Mesothelial cell of epicardium (in vitro differentiated cells): ENCODE measurements around the gene DKK2. TPM values are rescaled to one million over a fixed set of nuclear protein-coding genes. Genes with fewer than 3 reads are reported as not detected.
"Not testable (repeated sequence)": the region's sequence is repeated elsewhere in the genome, so short reads cannot be mapped to it uniquely, and the experiment has no call there.

ENCODE experiments used
- DNase-seq, 2 experiments: peaks; one replicate each; pipeline ENCODE4 v3.0.0; 2021; ENCODE audit warnings: low spot score in 2 of 2; ENCODE audit not compliant: unreplicated experiment in 2 of 2
- H3K27ac Mint-ChIP-seq: 2 replicates; pipeline ENCODE4 v1.8.0; 2021; ENCODE audit warnings: mixed read lengths
- H3K27me3 Mint-ChIP-seq: 2 replicates; pipeline ENCODE4 v1.8.0; 2021; ENCODE audit warnings: low read depth, mixed read lengths
- H3K36me3 Mint-ChIP-seq: 2 replicates; pipeline ENCODE4 v1.8.0; 2021; ENCODE audit warnings: mixed read lengths
- H3K4me1 Mint-ChIP-seq: 2 replicates; pipeline ENCODE4 v1.8.0; 2021; ENCODE audit warnings: mixed read lengths
- H3K4me3 Mint-ChIP-seq: 2 replicates; pipeline ENCODE4 v1.8.0; 2021; ENCODE audit warnings: mild to moderate bottlenecking, moderate library complexity, mixed read lengths
- H3K9me3 Mint-ChIP-seq: 2 replicates; pipeline ENCODE4 v1.8.0; 2021; ENCODE audit warnings: mixed read lengths
- total RNA-seq: library from RNA; stranded (reverse); gene quantifications from 3 replicates; pipeline ENCODE4 v1.2.1, GENCODE V29; 2021
- TF ChIP-seq, protein P1 (sequence below): fragments of 200-600 bp; sonication (generic); IDR thresholded peaks from one replicate; pipeline ENCODE4 v1.5.0; 2021; ENCODE audit warnings: antibody characterized with exemption; ENCODE audit not compliant: unreplicated experiment

Gene DKK2
- total RNA-seq, 1 donor from 2014 or later, result 25.3 TPM

DNA sequence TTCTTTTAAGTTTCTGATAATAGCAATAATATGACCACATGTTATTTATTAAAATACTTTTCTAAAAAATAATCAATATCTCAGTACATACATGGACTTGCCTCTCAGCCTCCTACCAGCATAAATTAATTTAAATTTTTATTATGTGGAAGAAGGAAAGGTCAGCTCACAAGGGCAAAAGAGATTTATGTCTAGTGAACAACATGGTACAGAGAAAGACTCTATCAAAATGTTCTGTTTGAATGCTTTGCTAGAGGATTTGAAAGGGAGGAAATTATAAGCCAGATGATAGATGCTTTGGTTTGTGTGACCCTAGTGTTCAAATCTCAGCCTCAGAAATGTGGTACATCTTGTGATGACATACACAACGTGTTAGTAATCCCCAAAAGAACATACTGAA lies 94.3 kb downstream of the DKK2 start:
- H3K27me3 Mint-ChIP-seq, result peaks cover 2% of the 10 kb centered on the region
- no peak overlapping the region for H3K27ac Mint-ChIP-seq
- TF ChIP-seq, protein P1, sequence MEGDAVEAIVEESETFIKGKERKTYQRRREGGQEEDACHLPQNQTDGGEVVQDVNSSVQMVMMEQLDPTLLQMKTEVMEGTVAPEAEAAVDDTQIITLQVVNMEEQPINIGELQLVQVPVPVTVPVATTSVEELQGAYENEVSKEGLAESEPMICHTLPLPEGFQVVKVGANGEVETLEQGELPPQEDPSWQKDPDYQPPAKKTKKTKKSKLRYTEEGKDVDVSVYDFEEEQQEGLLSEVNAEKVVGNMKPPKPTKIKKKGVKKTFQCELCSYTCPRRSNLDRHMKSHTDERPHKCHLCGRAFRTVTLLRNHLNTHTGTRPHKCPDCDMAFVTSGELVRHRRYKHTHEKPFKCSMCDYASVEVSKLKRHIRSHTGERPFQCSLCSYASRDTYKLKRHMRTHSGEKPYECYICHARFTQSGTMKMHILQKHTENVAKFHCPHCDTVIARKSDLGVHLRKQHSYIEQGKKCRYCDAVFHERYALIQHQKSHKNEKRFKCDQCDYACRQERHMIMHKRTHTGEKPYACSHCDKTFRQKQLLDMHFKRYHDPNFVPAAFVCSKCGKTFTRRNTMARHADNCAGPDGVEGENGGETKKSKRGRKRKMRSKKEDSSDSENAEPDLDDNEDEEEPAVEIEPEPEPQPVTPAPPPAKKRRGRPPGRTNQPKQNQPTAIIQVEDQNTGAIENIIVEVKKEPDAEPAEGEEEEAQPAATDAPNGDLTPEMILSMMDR, result no peak
- peaks cover 1% of the 10 kb centered on the region for H3K36me3 Mint-ChIP-seq
- no peak overlapping the region for H3K4me3 Mint-ChIP-seq
- no peaks in the 10 kb centered on the region for H3K9me3 Mint-ChIP-seq
- H3K4me1 Mint-ChIP-seq, result no peaks in the 10 kb centered on the region
- DNase-seq, result no peak

DNA sequence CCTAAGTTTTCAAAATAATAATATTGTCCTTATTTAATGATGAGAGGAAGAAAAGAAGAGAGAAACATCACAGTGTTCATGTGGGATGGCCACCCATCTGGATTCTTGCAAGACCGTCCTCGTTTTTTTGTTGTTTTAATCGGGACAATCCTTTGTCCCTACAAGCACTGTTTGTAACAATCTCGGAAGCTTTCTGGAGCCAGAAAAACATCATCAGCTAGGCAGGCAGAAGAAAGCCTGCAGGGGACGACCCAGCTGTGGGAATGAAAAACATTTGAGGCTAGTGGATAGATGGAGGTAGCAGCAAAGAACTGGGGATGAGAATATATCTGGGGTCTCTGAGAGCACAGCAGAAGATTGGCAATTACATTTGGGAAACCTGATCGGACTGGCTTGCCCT lies 105.6 kb downstream of the DKK2 start:
- no peak overlapping the region for H3K27ac Mint-ChIP-seq
- H3K4me3 Mint-ChIP-seq, result no peak overlapping the region
- TF ChIP-seq, protein P1, result no peak
- H3K27me3 Mint-ChIP-seq, result no peaks in the 10 kb centered on the region
- no peak for DNase-seq
- no peaks in the 10 kb centered on the region for H3K4me1 Mint-ChIP-seq
- H3K36me3 Mint-ChIP-seq, result no peaks in the 10 kb centered on the region
- H3K9me3 Mint-ChIP-seq, result peaks cover 3% of the 10 kb centered on the region

DNA sequence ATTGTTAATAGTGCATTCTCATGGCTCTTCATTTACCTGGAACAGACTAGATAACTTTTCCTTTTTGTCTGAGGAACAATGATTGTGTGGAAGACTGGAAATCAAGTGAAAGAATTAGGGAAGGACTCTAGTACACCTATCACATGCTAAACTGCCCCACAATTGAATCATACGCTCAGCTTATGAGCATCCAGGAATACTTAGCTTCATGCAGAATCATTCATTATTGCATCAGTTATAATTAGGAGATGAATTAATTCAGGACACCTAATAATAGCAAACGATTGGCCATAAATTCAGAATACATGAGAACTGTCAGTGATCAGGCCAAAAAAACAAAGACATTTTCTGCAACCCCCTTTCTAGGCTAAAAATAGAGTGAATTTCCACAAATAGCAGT lies 106.9 kb downstream of the DKK2 start:
- H3K27me3 Mint-ChIP-seq, result no peaks in the 10 kb centered on the region
- H3K4me1 Mint-ChIP-seq, result no peaks in the 10 kb centered on the region
- no peaks in the 10 kb centered on the region for H3K36me3 Mint-ChIP-seq
- no peak overlapping the region for H3K27ac Mint-ChIP-seq
- H3K4me3 Mint-ChIP-seq, result no peak overlapping the region
- TF ChIP-seq, protein P1, result no peak
- DNase-seq, result no peak
- H3K9me3 Mint-ChIP-seq, result no peaks in the 10 kb centered on the region

DNA sequence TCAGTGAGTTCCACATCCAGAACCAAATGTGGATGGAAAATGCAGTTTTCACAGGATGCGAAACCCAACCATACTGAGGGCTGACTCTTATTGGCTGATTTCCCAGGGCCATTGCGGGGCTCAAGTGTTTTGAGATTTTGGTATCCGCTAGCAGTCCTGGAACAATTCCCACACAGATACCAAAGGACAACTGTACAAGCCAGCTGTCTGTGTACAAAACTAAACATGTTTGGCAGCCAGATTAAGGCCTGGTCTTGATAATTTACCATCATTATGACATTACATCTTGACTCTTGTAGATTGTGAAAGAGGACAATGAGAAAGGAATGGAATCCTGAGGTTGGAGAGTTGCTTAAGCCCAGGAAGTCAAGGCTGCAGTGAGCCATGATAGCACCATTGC lies 121.9 kb downstream of the DKK2 start:
- DNase-seq, result no peak
- TF ChIP-seq, protein P1, result no peak
- Mint-ChIP-seq H3K27ac (no peak overlapping the region), H3K4me1 (peaks cover 11% of the 10 kb centered on the region), H3K9me3 (no peaks in the 10 kb centered on the region), H3K4me3 (no peak overlapping the region), H3K36me3 (no peaks in the 10 kb centered on the region), H3K27me3 (no peaks in the 10 kb centered on the region)

DNA sequence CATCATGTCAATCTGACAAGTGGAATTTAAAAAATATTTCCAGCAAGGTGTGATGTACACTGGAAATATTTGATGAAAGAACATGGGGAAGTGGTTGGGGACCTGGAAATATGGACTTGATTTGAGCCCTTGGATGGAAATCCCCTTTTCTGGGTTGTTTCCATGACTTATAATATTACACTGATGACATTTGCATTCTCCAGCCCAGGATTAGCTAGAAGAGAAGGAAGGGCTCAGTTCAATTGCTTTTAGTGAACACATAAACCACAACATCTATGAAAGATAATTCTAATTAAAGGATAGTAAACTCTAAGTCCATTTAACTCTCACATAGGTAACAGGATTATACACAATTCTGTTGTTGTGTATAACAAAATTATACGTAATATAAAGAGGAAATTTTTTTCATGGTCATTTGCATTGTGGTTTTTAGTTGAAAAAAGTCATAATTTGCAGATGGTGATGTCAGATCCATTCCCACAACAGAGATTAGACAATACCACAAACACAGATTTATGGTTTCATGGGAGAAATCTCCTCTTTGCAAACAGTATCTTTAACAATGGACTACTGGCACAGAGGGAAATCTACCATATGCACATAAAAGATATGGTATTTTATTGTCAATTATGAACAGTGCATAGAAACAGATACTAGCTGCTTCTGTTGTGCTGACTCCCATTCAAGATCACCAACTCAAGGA lies 126.5 kb downstream of the DKK2 start:
- Mint-ChIP-seq H3K27me3 (peaks cover 15% of the 10 kb centered on the region), H3K27ac (no peak overlapping the region), H3K4me1 (peaks cover 11% of the 10 kb centered on the region), H3K36me3 (no peaks in the 10 kb centered on the region), H3K9me3 (no peaks in the 10 kb centered on the region), H3K4me3 (no peak overlapping the region)
- no peak for DNase-seq
- TF ChIP-seq, protein P1, result no peak

DNA sequence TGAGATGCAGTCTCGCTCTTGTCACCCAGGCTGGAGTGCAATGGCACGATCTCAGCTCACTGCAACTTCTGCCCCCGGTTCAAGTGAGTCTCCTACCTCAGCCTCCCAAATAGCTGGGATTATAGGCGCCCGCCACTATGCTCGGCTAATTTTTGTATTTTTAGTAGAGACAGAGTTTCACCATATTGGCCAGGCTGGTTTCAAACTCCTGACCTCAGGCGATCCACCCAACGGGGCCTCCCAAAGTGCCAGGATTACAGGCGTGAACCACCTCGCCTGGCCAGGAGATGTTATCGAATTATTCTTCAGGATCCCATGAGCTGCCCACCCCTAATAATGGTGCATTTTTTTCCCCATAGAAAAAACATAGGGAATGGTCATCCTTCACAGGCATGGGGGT lies 128.1 kb downstream of the DKK2 start:
- H3K36me3 Mint-ChIP-seq, H3K9me3 Mint-ChIP-seq, H3K4me3 Mint-ChIP-seq, H3K27ac Mint-ChIP-seq, DNase-seq: not testable (repeated sequence)
- Mint-ChIP-seq H3K27me3 (peaks cover 20% of the 10 kb centered on the region), H3K4me1 (peaks cover 11% of the 10 kb centered on the region)
